HCT116 (cell line): Measurements from ENCODE around the gene IFT74. TPM values are rescaled to one million over a fixed set of nuclear protein-coding genes. Genes with fewer than 3 reads are reported as not detected.
A peak's percentile ranks its signal among the peaks of the same experiment; 100 is the strongest.

Experiments used
- ATAC-seq: fragments of 200-7000 bp; cut with Tn5 transposase; 2 replicates; pipeline ENCODE4 v1.9.1; 2020; ENCODE audit warnings: mild to moderate bottlenecking, moderate library complexity
- BruUV-seq: library from RNA; stranded (reverse); fragments of 400-500 nt; replicated peaks from 2 replicates; lab custom pipeline; 2021; lab: Mats Ljungman, UMichigan
- CTCF ChIA-PET: fragments of 300-600 bp; sonication (Branson Sonifier 250); formaldehyde crosslinking; loops from one replicate; lab custom pipeline; 2021; ENCODE audit warnings: antibody characterized with exemption; lab: Charles Lee
- POLR2A ChIA-PET: fragments of 300-600, 350-600 bp; sonication (Branson Sonifier 250); formaldehyde crosslinking; loops from one replicate; lab custom pipeline; 2021; ENCODE audit warnings: antibody characterized with exemption; lab: Charles Lee
- RAD21 ChIA-PET, 2 experiments: fragments of 300-600 bp; sonication (Branson Sonifier 250); formaldehyde crosslinking; loops; one replicate each; lab custom pipeline; 2023; ENCODE audit warnings: low total read pairs in 2 of 2; ENCODE audit not compliant: uncharacterized antibody in 2 of 2, unreplicated experiment in 2 of 2, low non-redundant PET in 1 of 2; lab: Charles Lee
- DNase-seq: peaks from one replicate; pipeline ENCODE4 v3.0.0-alpha.2; 2010; ENCODE audit warnings: low read depth, low spot score
- H2AFZ ChIP-seq: fragments of 200-600 bp; shearing (Covaris generic), sonication (generic); 2 replicates; pipeline ENCODE4 v1.6.1; 2017; ENCODE audit warnings: low read depth, mixed run types, mixed read lengths, antibody characterized with exemption, low read length; ENCODE audit not compliant: poor library complexity, severe bottlenecking
- H3K27ac ChIP-seq: 2 replicates; pipeline ENCODE4 v1.5.1; 2012; ENCODE audit warnings: low read depth, low read length
- H3K27me3 ChIP-seq: fragments of 200-600 bp; sonication (generic); 2 replicates; pipeline ENCODE4 v1.6.1; 2016; ENCODE audit warnings: mixed run types, low read length, mixed read lengths; ENCODE audit not compliant: insufficient read depth
- H3K36me3 ChIP-seq, 2 experiments: fragments of 200-500 bp in 1 of 2; fragments of 200-600 bp in 1 of 2; sonication (Bioruptor generic) in 1 of 2; sonication (generic) in 1 of 2; 2 replicates each; pipeline versions ENCODE4 v1.5.1 to v1.6.1; 2014 to 2016; ENCODE audit warnings: low read length in 2 of 2, inconsistent platforms in 1 of 2, mixed read lengths in 1 of 2, mixed run types in 1 of 2; ENCODE audit not compliant: insufficient read depth in 2 of 2, control insufficient read depth in 1 of 2
- H3K4me1 ChIP-seq, 2 experiments: fragments of 200-600 bp in 1 of 2; sonication (generic) in 1 of 2; 2 replicates each; pipeline versions ENCODE4 v1.5.1 to v1.6.1; 2012 to 2017; ENCODE audit warnings: low read length in 2 of 2, inconsistent platforms in 1 of 2, mild to moderate bottlenecking in 1 of 2, mixed read lengths in 1 of 2, mixed run types in 1 of 2, moderate library complexity in 1 of 2; ENCODE audit not compliant: insufficient read depth in 2 of 2, control insufficient read depth in 1 of 2
- H3K4me2 ChIP-seq: fragments of 200-600 bp; sonication (generic); 2 replicates; pipeline ENCODE4 v1.6.1; 2017; ENCODE audit warnings: mixed run types, low read length, mixed read lengths
- H3K4me3 ChIP-seq, 2 experiments: fragments of 200-600 bp in 1 of 2; sonication (generic) in 1 of 2; replicated peaks in 1 of 2; 2 replicates each; pipeline ENCODE4 v1.5.1; 2011 to 2016; ENCODE audit warnings: low read length in 2 of 2, control low read depth in 1 of 2, low read depth in 1 of 2, mild to moderate bottlenecking in 1 of 2, mixed read lengths in 1 of 2, mixed run types in 1 of 2
- H3K79me2 ChIP-seq: fragments of 200-600 bp; sonication (generic); 2 replicates; pipeline ENCODE4 v1.6.1; 2017; ENCODE audit warnings: mild to moderate bottlenecking, mixed run types, low read length, moderate library complexity, mixed read lengths; ENCODE audit not compliant: insufficient read depth
- H3K9ac ChIP-seq: fragments of 200-600 bp; sonication (generic); 2 replicates; pipeline ENCODE4 v1.6.1; 2016; ENCODE audit warnings: low read length, mixed read lengths
- H3K9me2 ChIP-seq: fragments of 200-600 bp; sonication (generic), shearing (Covaris generic); 2 replicates; pipeline ENCODE4 v1.6.1; 2017; ENCODE audit warnings: mixed run types, mild to moderate bottlenecking, moderate library complexity; ENCODE audit not compliant: insufficient read depth
- H3K9me3 ChIP-seq, 2 experiments: fragments of 200-500 bp in 1 of 2; fragments of 200-600 bp in 1 of 2; sonication (Bioruptor generic) in 1 of 2; sonication (generic) in 1 of 2; 2 replicates each; pipeline ENCODE4 v1.6.1; 2014 to 2017; ENCODE audit warnings: low read length in 2 of 2, mixed read lengths in 2 of 2, inconsistent platforms in 1 of 2, low read depth in 1 of 2, mild to moderate bottlenecking in 1 of 2, mixed run types in 1 of 2, moderate library complexity in 1 of 2; ENCODE audit not compliant: control insufficient read depth in 1 of 2, insufficient read depth in 1 of 2
- H4K20me1 ChIP-seq: fragments of 200-600 bp; sonication (generic), shearing (Covaris generic); 2 replicates; pipeline ENCODE4 v1.6.1; 2017; ENCODE audit warnings: mixed run types, mild to moderate bottlenecking, moderate library complexity; ENCODE audit not compliant: insufficient read depth
- CBX3 ChIP-seq: IDR thresholded peaks from 2 replicates; pipeline ENCODE4 v1.6.1; 2012; ENCODE audit warnings: low read depth
- CEBPB ChIP-seq: IDR thresholded peaks from 2 replicates; pipeline ENCODE4 v1.6.1; 2012; ENCODE audit warnings: low read depth
- EGR1 ChIP-seq: IDR thresholded peaks from 2 replicates; pipeline ENCODE4 v1.6.1; 2012; ENCODE audit warnings: low read depth
- ELF1 ChIP-seq: IDR thresholded peaks from 2 replicates; pipeline ENCODE4 v1.6.1; 2012; ENCODE audit warnings: low read depth, borderline replicate concordance
- EZH2 ChIP-seq: fragments of 200-600 bp; sonication (generic); IDR thresholded peaks from 2 replicates; pipeline ENCODE4 v1.6.1; 2017; ENCODE audit warnings: antibody characterized with exemption, mixed run types
- EZH2phosphoT487 ChIP-seq: fragments of 200-600 bp; IDR thresholded peaks from 2 replicates; pipeline ENCODE4 v1.6.1; 2018; ENCODE audit warnings: antibody characterized with exemption, borderline replicate concordance
- FOSL1 ChIP-seq: IDR thresholded peaks from 2 replicates; pipeline ENCODE4 v1.6.1; 2012; ENCODE audit warnings: low read depth
- JUND ChIP-seq: IDR thresholded peaks from 2 replicates; pipeline ENCODE4 v1.6.1; 2012
- POLR2AphosphoS5 ChIP-seq: IDR thresholded peaks from 2 replicates; pipeline ENCODE4 v1.6.1; 2011; ENCODE audit warnings: mild to moderate bottlenecking, low read depth, low read length, moderate library complexity
- RAD21 ChIP-seq: IDR thresholded peaks from 2 replicates; pipeline ENCODE4 v1.6.1; 2012; ENCODE audit warnings: low read depth, mild to moderate bottlenecking
- SIN3A ChIP-seq: IDR thresholded peaks from 2 replicates; pipeline ENCODE4 v1.6.1; 2012; ENCODE audit warnings: low read depth
- SP1 ChIP-seq: IDR thresholded peaks from 2 replicates; pipeline ENCODE4 v1.6.1; 2012; ENCODE audit warnings: low read depth
- SRF ChIP-seq: IDR thresholded peaks from 2 replicates; pipeline ENCODE4 v1.6.1; 2012; ENCODE audit warnings: low read depth
- TCF7L2 ChIP-seq: IDR thresholded peaks from 2 replicates; pipeline ENCODE4 v1.7.0; 2011; ENCODE audit warnings: borderline replicate concordance, inconsistent platforms; ENCODE audit not compliant: insufficient read depth, insufficient read length; ENCODE audit errors: extremely low read depth
- YY1 ChIP-seq: IDR thresholded peaks from 2 replicates; pipeline ENCODE4 v1.6.1; 2011; ENCODE audit warnings: low read length, low read depth, moderate library complexity, mild to moderate bottlenecking; ENCODE audit not compliant: insufficient replicate concordance; ENCODE audit errors: extremely low read depth
- ZFX ChIP-seq: fragments of 450-650 bp; IDR thresholded peaks from 2 replicates; pipeline ENCODE4 v1.6.1; 2017
- ZNF274 ChIP-seq: fragments of 200-500 bp; sonication (Bioruptor generic); IDR thresholded peaks from 2 replicates; pipeline ENCODE4 v1.6.1; 2014; ENCODE audit warnings: mild to moderate bottlenecking, low read depth, low read length, inconsistent platforms
- intact Hi-C: fragments of 100-400 bp; cut with micrococcal nuclease; formaldehyde crosslinking; loops from 2 replicates; pipeline ENCODE4 v1.10.0; 2022
- total RNA-seq: library from RNA; stranded (reverse); gene quantifications from one replicate; pipeline ENCODE4 v1.2.1, GENCODE V29; 2021; ENCODE audit not compliant: unreplicated experiment
- TF ChIP-seq, protein P1 (sequence below): IDR thresholded peaks from 2 replicates; pipeline ENCODE4 v1.6.1; 2012
- TF ChIP-seq, protein P2 (sequence below), 3 experiments: fragments of 200-600 bp in 1 of 3; sonication (generic) in 1 of 3; IDR thresholded peaks in 2 of 3; conservative IDR thresholded peaks in 1 of 3; 2 replicates each; pipeline ENCODE4 v1.5.1; 2012 to 2017; ENCODE audit warnings: low read depth in 2 of 3, low read length in 2 of 3, antibody characterized with exemption in 1 of 3, borderline replicate concordance in 1 of 3, control low read depth in 1 of 3, mild to moderate bottlenecking in 1 of 3, mixed read lengths in 1 of 3, mixed run types in 1 of 3, moderate library complexity in 1 of 3; ENCODE audit not compliant: insufficient read depth in 1 of 3
- TF ChIP-seq, protein P3 (sequence below): IDR thresholded peaks from 2 replicates; pipeline ENCODE4 v1.6.1; 2012
- TF ChIP-seq, protein P4 (sequence below): IDR thresholded peaks from 2 replicates; pipeline ENCODE4 v1.6.1; 2012; ENCODE audit warnings: low read depth

The IFT74 gene
- total RNA-seq, 1 experiment from 2014 or later = 18.2 TPM

DNA sequence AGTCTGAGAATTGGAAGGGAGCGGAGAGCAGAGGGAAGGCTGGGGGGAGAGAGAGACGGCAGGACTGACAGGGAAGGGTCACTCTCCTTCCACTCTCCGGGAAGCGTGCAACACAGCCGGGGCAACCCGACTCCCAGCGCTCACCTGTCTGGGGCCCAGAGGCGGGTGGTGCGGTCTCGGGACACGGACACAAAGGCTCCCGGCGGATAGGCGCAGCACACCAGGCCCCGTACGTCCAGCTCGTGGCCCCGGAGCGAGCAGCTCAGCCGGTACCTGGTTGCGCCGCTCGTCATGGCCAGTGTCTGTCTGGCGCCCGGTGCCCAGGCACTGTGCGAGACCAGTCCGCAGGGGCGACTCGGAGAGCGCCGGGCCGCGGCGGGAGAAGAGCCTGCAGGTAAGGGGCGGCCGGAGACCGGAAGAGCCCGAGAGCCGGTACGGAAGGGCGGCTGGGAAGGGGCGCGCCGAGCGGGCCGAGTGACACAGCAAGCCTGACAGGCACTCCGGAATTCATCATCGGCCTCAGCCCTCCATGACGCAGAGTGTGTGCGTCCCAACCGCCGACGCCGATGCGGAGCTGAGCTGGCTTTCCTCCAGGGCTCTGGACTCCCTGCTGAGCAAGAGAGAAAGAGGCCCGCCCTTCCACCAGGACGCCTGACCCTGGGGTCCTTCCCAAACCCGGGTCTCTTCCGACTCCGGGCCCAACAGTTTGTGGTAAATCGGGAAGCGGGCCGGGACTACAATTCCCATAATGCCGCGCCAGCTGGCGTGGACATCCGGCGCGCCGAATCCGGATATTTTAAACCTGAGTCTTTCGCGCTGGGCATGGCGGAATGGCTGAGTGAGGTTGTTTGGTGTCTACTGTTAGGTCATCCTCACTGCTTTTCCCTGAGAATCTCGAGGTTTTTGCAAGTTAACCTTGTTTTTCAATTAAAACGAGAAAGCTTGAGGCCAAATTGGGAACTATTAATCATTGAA is 9.2 kb upstream of the IFT74 start, which contains the start of gene PLAA:
Gene PLAA (minus strand): TSS at position 490 of the 975 bp plus-strand sequence. CDS start 197 bp downstream, at position 293.
- peaks cover 50% of the 10 kb centered on the region for H3K79me2 ChIP-seq
- ChIA-PET CTCF (interaction anchor here (1.3 kb wide), 1 partner anchor 9 kb away, joined by 3 read pairs; the partner anchor contains the start of gene IFT74), POLR2A (interaction anchor here (0.7 to 1.9 kb wide), 3 partner anchors 8 to 55 kb away, joined by 3 to 11 read pairs (median 10); partner anchors contain the start of genes CAAP1 and IFT74), RAD21 (no interaction called here)
- H3K4me1 ChIP-seq = peaks cover 15 to 39% of the 10 kb centered on the region in 2 experiments; a peak in 3 of 4 replicates
- intact Hi-C loops = loop anchor here (1.0 kb wide), 1 partner anchor 55 kb away; the partner anchor contains the start of gene CAAP1
- H3K27me3 ChIP-seq = no peaks in the 10 kb centered on the region
- DNase-seq (peak; percentile 85), ATAC-seq (peak; percentile 92)
- H4K20me1 ChIP-seq = 0 out of 2 replicates have a peak, but pooled peaks cover 2% of the 10 kb centered on the region
- H3K9ac ChIP-seq = peak within 1 kb of the TSS; percentile 98
- H3K27ac ChIP-seq = peak within 1 kb of the TSS; percentile 84
- peak within 1 kb of the TSS; percentile 95 to 97 for H3K4me3 ChIP-seq
- no peaks in the 10 kb centered on the region for H3K9me3 ChIP-seq
- H2AFZ ChIP-seq = no peak within 1 kb of the TSS
- peaks cover 0 to 5% of the 10 kb centered on the region in 2 experiments; a peak in 2 of 4 replicates for H3K36me3 ChIP-seq
- no TSS peak for BruUV-seq
- H3K4me2 ChIP-seq = peak within 1 kb of the TSS; percentile 91
- H3K9me2 ChIP-seq = no peaks in the 10 kb centered on the region
- TF ChIP-seq TCF7L2 (peak; percentile 62), YY1 (peak; percentile 88), ZFX (peak; percentile 83), SRF (peak; percentile 94), EZH2 (no peak), ELF1 (peak; percentile 81), JUND (no peak), EZH2phosphoT487 (no peak), CEBPB (no peak), FOSL1 (no peak; the same call in 1 of the 2 replicates), SP1 (peak; percentile 71), ZNF274 (no peak), POLR2AphosphoS5 (peak; percentile 83), RAD21 (no peak), CBX3 (peak; percentile 82), SIN3A (peak; percentile 73), EGR1 (peak; percentile 42; the same call in 1 of the 2 replicates)
- TF ChIP-seq, protein P1, sequence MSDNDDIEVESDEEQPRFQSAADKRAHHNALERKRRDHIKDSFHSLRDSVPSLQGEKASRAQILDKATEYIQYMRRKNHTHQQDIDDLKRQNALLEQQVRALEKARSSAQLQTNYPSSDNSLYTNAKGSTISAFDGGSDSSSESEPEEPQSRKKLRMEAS = peak; percentile 75
- TF ChIP-seq, protein P2, sequence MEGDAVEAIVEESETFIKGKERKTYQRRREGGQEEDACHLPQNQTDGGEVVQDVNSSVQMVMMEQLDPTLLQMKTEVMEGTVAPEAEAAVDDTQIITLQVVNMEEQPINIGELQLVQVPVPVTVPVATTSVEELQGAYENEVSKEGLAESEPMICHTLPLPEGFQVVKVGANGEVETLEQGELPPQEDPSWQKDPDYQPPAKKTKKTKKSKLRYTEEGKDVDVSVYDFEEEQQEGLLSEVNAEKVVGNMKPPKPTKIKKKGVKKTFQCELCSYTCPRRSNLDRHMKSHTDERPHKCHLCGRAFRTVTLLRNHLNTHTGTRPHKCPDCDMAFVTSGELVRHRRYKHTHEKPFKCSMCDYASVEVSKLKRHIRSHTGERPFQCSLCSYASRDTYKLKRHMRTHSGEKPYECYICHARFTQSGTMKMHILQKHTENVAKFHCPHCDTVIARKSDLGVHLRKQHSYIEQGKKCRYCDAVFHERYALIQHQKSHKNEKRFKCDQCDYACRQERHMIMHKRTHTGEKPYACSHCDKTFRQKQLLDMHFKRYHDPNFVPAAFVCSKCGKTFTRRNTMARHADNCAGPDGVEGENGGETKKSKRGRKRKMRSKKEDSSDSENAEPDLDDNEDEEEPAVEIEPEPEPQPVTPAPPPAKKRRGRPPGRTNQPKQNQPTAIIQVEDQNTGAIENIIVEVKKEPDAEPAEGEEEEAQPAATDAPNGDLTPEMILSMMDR (IDR thresholded peaks at IDR 0.05 in 2 of 3, conservative IDR thresholded peaks at IDR 0.05 in 1 of 3; ENCODE audit: borderline replicate concordance in 1 of 3, insufficient read depth in 1 of 3, low read depth in 2 of 3, low read length in 2 of 3) = peak in 1 of 3 experiments; percentile 11; a peak in 1 of 6 replicates
- TF ChIP-seq, protein P3, sequence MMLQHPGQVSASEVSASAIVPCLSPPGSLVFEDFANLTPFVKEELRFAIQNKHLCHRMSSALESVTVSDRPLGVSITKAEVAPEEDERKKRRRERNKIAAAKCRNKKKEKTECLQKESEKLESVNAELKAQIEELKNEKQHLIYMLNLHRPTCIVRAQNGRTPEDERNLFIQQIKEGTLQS = no peak
- TF ChIP-seq, protein P4, sequence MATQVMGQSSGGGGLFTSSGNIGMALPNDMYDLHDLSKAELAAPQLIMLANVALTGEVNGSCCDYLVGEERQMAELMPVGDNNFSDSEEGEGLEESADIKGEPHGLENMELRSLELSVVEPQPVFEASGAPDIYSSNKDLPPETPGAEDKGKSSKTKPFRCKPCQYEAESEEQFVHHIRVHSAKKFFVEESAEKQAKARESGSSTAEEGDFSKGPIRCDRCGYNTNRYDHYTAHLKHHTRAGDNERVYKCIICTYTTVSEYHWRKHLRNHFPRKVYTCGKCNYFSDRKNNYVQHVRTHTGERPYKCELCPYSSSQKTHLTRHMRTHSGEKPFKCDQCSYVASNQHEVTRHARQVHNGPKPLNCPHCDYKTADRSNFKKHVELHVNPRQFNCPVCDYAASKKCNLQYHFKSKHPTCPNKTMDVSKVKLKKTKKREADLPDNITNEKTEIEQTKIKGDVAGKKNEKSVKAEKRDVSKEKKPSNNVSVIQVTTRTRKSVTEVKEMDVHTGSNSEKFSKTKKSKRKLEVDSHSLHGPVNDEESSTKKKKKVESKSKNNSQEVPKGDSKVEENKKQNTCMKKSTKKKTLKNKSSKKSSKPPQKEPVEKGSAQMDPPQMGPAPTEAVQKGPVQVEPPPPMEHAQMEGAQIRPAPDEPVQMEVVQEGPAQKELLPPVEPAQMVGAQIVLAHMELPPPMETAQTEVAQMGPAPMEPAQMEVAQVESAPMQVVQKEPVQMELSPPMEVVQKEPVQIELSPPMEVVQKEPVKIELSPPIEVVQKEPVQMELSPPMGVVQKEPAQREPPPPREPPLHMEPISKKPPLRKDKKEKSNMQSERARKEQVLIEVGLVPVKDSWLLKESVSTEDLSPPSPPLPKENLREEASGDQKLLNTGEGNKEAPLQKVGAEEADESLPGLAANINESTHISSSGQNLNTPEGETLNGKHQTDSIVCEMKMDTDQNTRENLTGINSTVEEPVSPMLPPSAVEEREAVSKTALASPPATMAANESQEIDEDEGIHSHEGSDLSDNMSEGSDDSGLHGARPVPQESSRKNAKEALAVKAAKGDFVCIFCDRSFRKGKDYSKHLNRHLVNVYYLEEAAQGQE = no peak
